D721Med (cell line): Measurements from ENCODE around the gene BAIAP3.

Experiments
- DNase-seq: peaks from one replicate; pipeline ENCODE4 v3.0.0; 2011; ENCODE audit warnings: low spot score; ENCODE audit not compliant: insufficient read length
- FAIRE-seq: peaks from 2 replicates; lab custom pipeline; 2011; peaks lifted over from hg19 to GRCh38; lab: Jason Lieb, UNC
- CTCF ChIP-seq: IDR thresholded peaks from 2 replicates; pipeline ENCODE4 v1.5.1; 2012; ENCODE audit warnings: mild to moderate bottlenecking, control low read depth; ENCODE audit not compliant: insufficient read depth; ENCODE audit errors: missing control alignments

Gene BAIAP3

GRCh38 chr16:1366712-1367299 is 33.4 kb downstream of the BAIAP3 start:
- no peak for FAIRE-seq
- TF ChIP-seq CTCF, result no peak
- no peak for DNase-seq

- FAIRE-seq (no peak), DNase-seq (no peak)
- no peak for TF ChIP-seq CTCF
Observed at GRCh38 chr16:1367486-1368174, 34.2 kb downstream of the BAIAP3 start.

- FAIRE-seq (no peak), DNase-seq (no peak)
- TF ChIP-seq CTCF, result no peak
Observed at GRCh38 chr16:1371054-1371978, 37.9 kb downstream of the BAIAP3 start.

- DNase-seq (no peak), FAIRE-seq (no peak)
- TF ChIP-seq CTCF, result no peak
Observed at GRCh38 chr16:1372292-1372950, 39.0 kb downstream of the BAIAP3 start.

GRCh38 chr16:1374418-1375297 is 41.2 kb downstream of the BAIAP3 start:
- no peak for TF ChIP-seq CTCF
- no peak for FAIRE-seq

GRCh38 chr16:1375298-1375640 is 41.8 kb downstream of the BAIAP3 start:
- DNase-seq, result no peak
- no peak for TF ChIP-seq CTCF
- no peak for FAIRE-seq

More at GRCh38 chr16:1374418-1375297, 41.2 kb downstream of the BAIAP3 start:
- DNase-seq, result no peak
